HEK293 (cell line): Measurements from ENCODE around the gene RBPJ.

Experiments
- CTCF ChIA-PET: fragments of 350-600 bp; formaldehyde crosslinking; extraction: SDS; loops from one replicate; lab custom pipeline; 2021; ENCODE audit warnings: antibody characterized with exemption; lab: Yijun Ruan, JAX
- POLR2A ChIA-PET: fragments of 300-600 bp; formaldehyde crosslinking; extraction: SDS; loops from one replicate; lab custom pipeline; 2020; ENCODE audit warnings: antibody characterized with exemption, inconsistent platforms; lab: Yijun Ruan, JAX
- H3K27ac ChIP-seq: fragments of 200-500 bp; sonication (Bioruptor generic); 2 replicates; pipeline ENCODE4 v1.5.1; 2014; ENCODE audit warnings: low read depth, low read length, control low read depth, inconsistent platforms; ENCODE audit errors: extremely low read depth
- H3K36me3 ChIP-seq, 2 experiments: fragments of 200-500 bp in 1 of 2; sonication (Bioruptor generic) in 1 of 2; 1 replicate in 1 of 2; 2 replicates in 1 of 2; pipeline ENCODE4 v1.5.1; 2014 to 2017; ENCODE audit warnings: inconsistent platforms in 2 of 2, low read length in 2 of 2; ENCODE audit not compliant: control insufficient read depth in 2 of 2, insufficient read depth in 1 of 2
- H3K4me1 ChIP-seq: fragments of 200-500 bp; sonication (Bioruptor generic); 2 replicates; pipeline ENCODE4 v1.5.1; 2014; ENCODE audit warnings: mild to moderate bottlenecking, low read length, inconsistent platforms; ENCODE audit not compliant: control insufficient read depth, insufficient read depth
- H3K4me3 ChIP-seq: 2 replicates; pipeline ENCODE4 v1.5.1; 2011; ENCODE audit warnings: low read depth, mild to moderate bottlenecking, control low read depth, low read length, moderate library complexity
- H3K9me3 ChIP-seq: fragments of 200-500 bp; sonication (Bioruptor generic); 2 replicates; pipeline ENCODE4 v1.5.1; 2014; ENCODE audit warnings: low read depth, low read length, inconsistent platforms; ENCODE audit not compliant: control insufficient read depth, insufficient read depth
- BCL11B ChIP-seq: fragments of 450-650 bp; formaldehyde crosslinking; IDR thresholded peaks from 2 replicates; pipeline ENCODE4 v1.5.1; 2016; ENCODE audit warnings: low read depth, missing biosample characterization, missing genetic modification characterization
- GLIS1 ChIP-seq: fragments of 450-650 bp; formaldehyde crosslinking; IDR thresholded peaks from 2 replicates; pipeline ENCODE4 v1.5.1; 2016; ENCODE audit warnings: missing biosample characterization, missing genetic modification characterization
- KLF16 ChIP-seq: fragments of 450-650 bp; formaldehyde crosslinking; IDR thresholded peaks from 2 replicates; pipeline ENCODE4 v1.5.1; 2017; ENCODE audit warnings: missing biosample characterization, missing genetic modification characterization
- MEIS1 ChIP-seq: sonication (generic); formaldehyde crosslinking; IDR thresholded peaks from 2 replicates; pipeline ENCODE4 v1.8.1; 2022; ENCODE audit warnings: missing genetic modification reagents, mild to moderate bottlenecking, borderline replicate concordance
- SALL2 ChIP-seq: fragments of 450-650 bp; formaldehyde crosslinking; IDR thresholded peaks from 2 replicates; pipeline ENCODE4 v1.5.0; 2017; ENCODE audit warnings: missing biosample characterization, mild to moderate bottlenecking, missing genetic modification characterization, borderline replicate concordance
- TCF7L2 ChIP-seq: IDR thresholded peaks from 2 replicates; pipeline ENCODE4 v1.6.1; 2011; ENCODE audit warnings: low read depth, mild to moderate bottlenecking, inconsistent platforms, low read length, moderate library complexity, borderline replicate concordance
- ZBTB7A ChIP-seq: fragments of 450-650 bp; formaldehyde crosslinking; IDR thresholded peaks from 2 replicates; pipeline ENCODE4 v1.5.1; 2016; ENCODE audit warnings: low read depth, missing biosample characterization, missing genetic modification characterization
- ZNF114 ChIP-seq: fragments of 450-650 bp; formaldehyde crosslinking; IDR thresholded peaks from 2 replicates; pipeline ENCODE4 v1.5.0; 2017; ENCODE audit warnings: missing biosample characterization, missing genetic modification characterization
- ZNF138 ChIP-seq: fragments of 450-650 bp; formaldehyde crosslinking; IDR thresholded peaks from 2 replicates; pipeline ENCODE4 v1.5.1; 2016; ENCODE audit warnings: missing biosample characterization, missing genetic modification characterization, borderline replicate concordance
- ZNF184 ChIP-seq: fragments of 450-650 bp; IDR thresholded peaks from 2 replicates; pipeline ENCODE4 v1.5.1; 2018; ENCODE audit warnings: missing biosample characterization, mild to moderate bottlenecking, missing genetic modification characterization
- ZNF214 ChIP-seq: fragments of 450-650 bp; formaldehyde crosslinking; IDR thresholded peaks from 2 replicates; pipeline ENCODE4 v1.5.1; 2017; ENCODE audit warnings: missing biosample characterization, mild to moderate bottlenecking, missing genetic modification characterization, borderline replicate concordance
- ZNF239 ChIP-seq: fragments of 450-650 bp; formaldehyde crosslinking; IDR thresholded peaks from 2 replicates; pipeline ENCODE4 v1.5.1; 2016; ENCODE audit warnings: missing biosample characterization, missing genetic modification characterization
- ZNF280D ChIP-seq: fragments of 450-650 bp; formaldehyde crosslinking; IDR thresholded peaks from 2 replicates; pipeline ENCODE4 v1.5.1; 2016; ENCODE audit warnings: missing biosample characterization, missing genetic modification characterization
- ZNF391 ChIP-seq: fragments of 450-650 bp; formaldehyde crosslinking; IDR thresholded peaks from 2 replicates; pipeline ENCODE4 v1.5.1; 2016; ENCODE audit warnings: low read depth, missing biosample characterization, missing genetic modification characterization, borderline replicate concordance
- ZNF433 ChIP-seq: fragments of 450-650 bp; formaldehyde crosslinking; IDR thresholded peaks from 2 replicates; pipeline ENCODE4 v1.5.1; 2016; ENCODE audit warnings: missing biosample characterization, missing genetic modification characterization, low read depth
- ZNF510 ChIP-seq: fragments of 450-650 bp; formaldehyde crosslinking; IDR thresholded peaks from 2 replicates; pipeline ENCODE4 v1.5.1; 2018; ENCODE audit warnings: mild to moderate bottlenecking, missing genetic modification characterization, missing biosample characterization; ENCODE audit not compliant: insufficient replicate concordance
- ZNF544 ChIP-seq: fragments of 450-650 bp; formaldehyde crosslinking; IDR thresholded peaks from 2 replicates; pipeline ENCODE4 v1.5.0; 2017; ENCODE audit warnings: missing biosample characterization, missing genetic modification characterization
- ZSCAN16 ChIP-seq: fragments of 450-650 bp; formaldehyde crosslinking; IDR thresholded peaks from 2 replicates; pipeline ENCODE4 v1.5.1; 2016; ENCODE audit warnings: missing biosample characterization, missing genetic modification characterization
- ZSCAN23 ChIP-seq: fragments of 450-650 bp; formaldehyde crosslinking; IDR thresholded peaks from 2 replicates; pipeline ENCODE4 v1.5.1; 2016; ENCODE audit warnings: missing biosample characterization, missing genetic modification characterization
- TF ChIP-seq, protein P1 (sequence below): fragments of 450-650 bp; formaldehyde crosslinking; IDR thresholded peaks from 2 replicates; pipeline ENCODE4; 2016; ENCODE audit warnings: missing biosample characterization, missing genetic modification characterization
- TF ChIP-seq, protein P2 (sequence below): sonication (generic); formaldehyde crosslinking; IDR thresholded peaks from 2 replicates; pipeline ENCODE4 v1.8.1; 2022; ENCODE audit warnings: mild to moderate bottlenecking, moderate library complexity, missing genetic modification reagents

RBPJ gene

GRCh38 chr4:26365537-26366150 lies 44.8 kb downstream of the RBPJ start:
- ChIA-PET CTCF (no interaction called here), POLR2A (no interaction called here)
- peaks cover 9% of the 10 kb centered on the region for H3K4me1 ChIP-seq
- H3K36me3 ChIP-seq = no peaks in the 10 kb centered on the region; a peak in 1 of 3 replicates
- H3K27ac ChIP-seq = no peak overlapping the region
- no peak for TF ChIP-seq ZNF510 (tag by site-specific recombination)
- no peak for TF ChIP-seq TCF7L2
- no peak for TF ChIP-seq ZNF138 (tag by site-specific recombination)
- no peak for TF ChIP-seq ZNF239 (tag by site-specific recombination)
- no peak for TF ChIP-seq KLF16 (tag by site-specific recombination)
- TF ChIP-seq, protein P1, sequence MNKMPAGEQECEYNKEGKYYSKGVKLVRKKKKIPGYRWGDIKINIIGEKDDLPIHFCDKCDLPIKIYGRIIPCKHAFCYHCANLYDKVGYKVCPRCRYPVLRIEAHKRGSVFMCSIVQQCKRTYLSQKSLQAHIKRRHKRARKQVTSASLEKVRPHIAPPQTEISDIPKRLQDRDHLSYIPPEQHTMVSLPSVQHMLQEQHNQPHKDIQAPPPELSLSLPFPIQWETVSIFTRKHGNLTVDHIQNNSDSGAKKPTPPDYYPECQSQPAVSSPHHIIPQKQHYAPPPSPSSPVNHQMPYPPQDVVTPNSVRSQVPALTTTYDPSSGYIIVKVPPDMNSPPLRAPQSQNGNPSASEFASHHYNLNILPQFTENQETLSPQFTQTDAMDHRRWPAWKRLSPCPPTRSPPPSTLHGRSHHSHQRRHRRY (tag by site-specific recombination) = no peak
- TF ChIP-seq MEIS1 (CRISPR knock-in tag) = no peak
- TF ChIP-seq ZSCAN23 = no peak
- TF ChIP-seq SALL2 = no peak
- TF ChIP-seq ZSCAN16 (tag by site-specific recombination) = no peak
- TF ChIP-seq ZNF280D (tag by site-specific recombination) = no peak
- TF ChIP-seq ZNF184 (tag by site-specific recombination) = no peak
- TF ChIP-seq ZNF433 (tag by site-specific recombination) = no peak
- TF ChIP-seq, protein P2, sequence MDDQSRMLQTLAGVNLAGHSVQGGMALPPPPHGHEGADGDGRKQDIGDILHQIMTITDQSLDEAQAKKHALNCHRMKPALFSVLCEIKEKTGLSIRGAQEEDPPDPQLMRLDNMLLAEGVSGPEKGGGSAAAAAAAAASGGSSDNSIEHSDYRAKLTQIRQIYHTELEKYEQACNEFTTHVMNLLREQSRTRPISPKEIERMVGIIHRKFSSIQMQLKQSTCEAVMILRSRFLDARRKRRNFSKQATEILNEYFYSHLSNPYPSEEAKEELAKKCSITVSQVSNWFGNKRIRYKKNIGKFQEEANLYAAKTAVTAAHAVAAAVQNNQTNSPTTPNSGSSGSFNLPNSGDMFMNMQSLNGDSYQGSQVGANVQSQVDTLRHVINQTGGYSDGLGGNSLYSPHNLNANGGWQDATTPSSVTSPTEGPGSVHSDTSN = no peak
- no peak for TF ChIP-seq ZNF214 (tag by site-specific recombination)
- H3K4me3 ChIP-seq = no peak overlapping the region
- no peaks in the 10 kb centered on the region for H3K9me3 ChIP-seq

GRCh38 chr4:26367811-26368210 lies 47.0 kb downstream of the RBPJ start:
- H3K4me3 ChIP-seq = no peak overlapping the region
- H3K9me3 ChIP-seq = no peaks in the 10 kb centered on the region
- H3K4me1 ChIP-seq = peaks cover 15% of the 10 kb centered on the region
- CTCF ChIA-PET = no interaction called here
- no peak overlapping the region for H3K27ac ChIP-seq
- no peaks in the 10 kb centered on the region; a peak in 1 of 3 replicates for H3K36me3 ChIP-seq
- TF ChIP-seq ZBTB7A (tag by site-specific recombination) (no peak), GLIS1 (tag by site-specific recombination) (no peak), ZNF114 (tag by site-specific recombination) (no peak), ZNF544 (tag by site-specific recombination) (no peak), ZNF391 (no peak), BCL11B (tag by site-specific recombination) (no peak)
- POLR2A ChIA-PET = no interaction called here
